Activated CD8-positive, alpha-beta T cell treated with anti-CD3 and anti-CD28 coated beads for 36 hours (primary cell): ENCODE results near the gene DDX51. TPM values are rescaled to one million over a fixed set of nuclear protein-coding genes. Genes with fewer than 3 reads are reported as not detected.

Source experiments
- ATAC-seq: fragments of 200-7000 bp; cut with Tn5 transposase; one replicate; pipeline ENCODE4 v1.10.0; 2021; ENCODE audit warnings: mild to moderate bottlenecking, moderate library complexity
- CTCF ChIA-PET: fragments of 350-600 bp; sonication (Branson Sonifier 250); formaldehyde crosslinking; loops from one replicate; lab custom pipeline; 2021; ENCODE audit warnings: antibody characterized with exemption; lab: Charles Lee
- POLR2A ChIA-PET: fragments of 350-600 bp; sonication (Branson Sonifier 250); formaldehyde crosslinking; loops from one replicate; lab custom pipeline; 2021; ENCODE audit warnings: antibody characterized with exemption; lab: Charles Lee
- DNase-seq: peaks from one replicate; pipeline ENCODE4 v3.0.0-alpha.2; 2020
- H3K27ac Mint-ChIP-seq: one replicate; pipeline ENCODE4 v1.8.0; 2021; ENCODE audit warnings: mild to moderate bottlenecking, mixed read lengths
- H3K27me3 Mint-ChIP-seq: one replicate; pipeline ENCODE4 v1.8.0; 2021; ENCODE audit warnings: mixed read lengths
- H3K36me3 Mint-ChIP-seq: one replicate; pipeline ENCODE4 v1.8.0; 2021; ENCODE audit warnings: low read depth, mixed read lengths
- H3K4me1 Mint-ChIP-seq: one replicate; pipeline ENCODE4 v1.8.0; 2021; ENCODE audit warnings: low read depth, mixed read lengths
- H3K4me3 Mint-ChIP-seq: one replicate; pipeline ENCODE4 v1.8.0; 2021; ENCODE audit warnings: mild to moderate bottlenecking, moderate library complexity, mixed read lengths
- H3K9me3 Mint-ChIP-seq: one replicate; pipeline ENCODE4 v1.8.0; 2021; ENCODE audit warnings: mixed read lengths
- CTCF ChIP-seq: fragments of 200-600 bp; IDR thresholded peaks from one replicate; pipeline ENCODE4 v1.8.0; 2022; ENCODE audit warnings: antibody characterized with exemption, mild to moderate bottlenecking
- intact Hi-C: fragments of 100-400 bp; cut with micrococcal nuclease; formaldehyde crosslinking; loops from one replicate; pipeline ENCODE4 v1.10.0; 2022
- total RNA-seq, 2 experiments: library from RNA; stranded (reverse); gene quantifications; one replicate each; pipeline ENCODE4 v1.2.3, GENCODE V29; 2021

Gene DDX51
- total RNA-seq, 2 experiments from 2014 or later: 24.1 to 25.5 TPM

DNA sequence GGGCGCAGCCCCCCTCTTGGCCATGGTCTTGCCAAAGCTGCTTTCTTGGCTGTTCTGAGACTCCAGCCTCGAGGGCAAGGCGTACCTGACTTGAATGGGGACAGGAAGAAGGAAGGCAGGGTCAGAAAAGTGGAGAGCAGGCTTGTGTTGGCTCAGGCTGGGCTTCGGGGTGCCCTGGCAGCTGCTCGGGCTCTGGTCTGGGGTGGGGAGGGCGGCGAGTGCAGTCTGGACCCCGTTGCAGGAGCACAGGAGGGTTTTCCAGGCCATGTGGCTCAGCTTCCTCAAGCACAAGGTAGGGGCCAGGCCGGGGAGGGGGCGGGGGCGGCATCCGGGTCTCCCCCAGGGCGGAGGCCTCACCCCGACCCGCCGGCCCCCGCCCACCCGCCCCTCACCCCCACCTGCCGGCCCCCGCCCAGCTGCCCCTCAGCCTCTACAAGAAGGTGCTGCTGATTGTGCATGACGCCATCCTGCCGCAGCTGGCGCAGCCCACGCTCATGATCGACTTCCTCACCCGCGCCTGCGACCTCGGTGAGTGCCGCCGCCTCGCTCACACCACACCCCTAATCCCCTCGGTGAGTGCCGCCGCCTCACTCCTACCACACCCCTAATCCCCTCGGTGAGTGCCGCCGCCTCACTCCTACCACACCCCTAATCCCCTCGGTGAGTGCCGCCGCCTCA, 4.4 kb upstream of the DDX51 start:
- POLR2A ChIA-PET: interaction anchor here (0.6 to 0.8 kb wide), 2 partner anchors 9 to 37 kb away, joined by 3 read pairs; no protein-coding TSS in a partner anchor
- Mint-ChIP-seq H3K36me3 (peaks cover 4% of the 10 kb centered on the region), H3K4me1 (peaks cover 21% of the 10 kb centered on the region), H3K27me3 (no peaks in the 10 kb centered on the region), H3K9me3 (no peaks in the 10 kb centered on the region), H3K27ac (no peak overlapping the region), H3K4me3 (no peak overlapping the region)
- no peak for ATAC-seq
- no peak for TF ChIP-seq CTCF
- CTCF ChIA-PET: no interaction called here
- no peak for DNase-seq
- intact Hi-C loops: no loop called here

DNA sequence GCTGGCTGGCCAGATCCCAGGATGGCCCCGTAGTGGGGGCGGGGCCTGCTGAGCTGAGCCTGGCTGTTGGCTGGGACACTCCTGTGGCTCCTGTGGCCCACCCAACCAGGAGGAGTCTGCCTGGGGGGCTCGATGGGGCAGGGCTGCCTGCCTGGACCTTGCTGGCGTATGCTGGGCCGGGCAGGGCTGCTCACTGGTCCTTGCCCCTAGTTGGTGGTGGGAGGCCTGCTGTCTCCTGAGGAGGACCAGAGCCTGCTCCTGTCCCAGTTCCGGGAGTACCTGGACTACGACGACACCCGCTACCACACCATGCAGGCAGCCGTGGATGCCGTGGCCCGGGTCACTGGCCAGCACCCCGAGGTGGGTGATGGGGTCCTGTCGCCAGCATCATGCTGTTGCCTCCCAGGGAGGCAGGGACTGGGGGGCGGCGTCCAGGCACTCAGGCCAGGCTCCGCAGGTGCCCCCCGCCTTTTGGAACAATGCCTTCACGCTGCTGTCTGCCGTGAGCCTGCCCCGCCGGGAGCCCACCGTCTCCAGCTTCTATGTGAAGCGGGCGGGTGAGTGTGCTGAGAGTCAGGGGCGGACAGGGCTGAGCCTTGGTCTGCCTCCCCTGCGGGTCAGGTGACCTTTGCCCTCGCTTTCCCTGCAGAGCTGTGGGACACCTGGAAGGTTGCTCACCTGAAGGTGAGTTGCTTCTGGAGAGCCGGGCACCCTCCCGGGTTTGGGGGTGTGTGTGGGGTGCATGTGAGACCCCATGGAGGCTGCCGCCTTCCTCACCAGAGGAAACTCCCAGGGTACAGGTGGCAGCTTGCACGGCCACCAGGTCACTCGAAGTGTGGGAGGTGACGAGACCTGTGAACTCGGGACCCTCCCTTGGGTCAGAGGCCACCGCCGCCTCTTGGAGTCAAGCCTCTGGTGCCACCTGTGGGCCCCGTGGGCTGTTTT, 3.6 kb upstream of the DDX51 start:
- no peak for DNase-seq
- no peak overlapping the region for H3K27ac Mint-ChIP-seq
- intact Hi-C loops: no loop called here

GRCh38 chr12:132146772-132147422, 2.8 kb upstream of the DDX51 start:
- peaks cover 9% of the 10 kb centered on the region for H3K36me3 Mint-ChIP-seq
- H3K4me3 Mint-ChIP-seq: peak overlapping the region; percentile 32
- CTCF ChIA-PET: interaction anchor here (1.0 to 1.2 kb wide), 2 partner anchors 267 to 268 kb away, joined by 3 to 4 read pairs; no protein-coding TSS in a partner anchor
- no peak for DNase-seq
- peaks cover 25% of the 10 kb centered on the region for H3K4me1 Mint-ChIP-seq
- H3K9me3 Mint-ChIP-seq: no peaks in the 10 kb centered on the region
- intact Hi-C loops: no loop called here
- ATAC-seq: no peak
- H3K27me3 Mint-ChIP-seq: no peaks in the 10 kb centered on the region
- H3K27ac Mint-ChIP-seq: no peak overlapping the region
- POLR2A ChIA-PET: interaction anchor here (0.8 to 0.9 kb wide), 2 partner anchors 16 to 20 kb away, joined by 3 read pairs; no protein-coding TSS in a partner anchor
- no peak for TF ChIP-seq CTCF

More for the DNA sequence above, 3.6 kb upstream of the DDX51 start:
- H3K4me3 Mint-ChIP-seq: no peak overlapping the region
- no peak for TF ChIP-seq CTCF
- no peak for ATAC-seq
- peaks cover 7% of the 10 kb centered on the region for H3K36me3 Mint-ChIP-seq
- CTCF ChIA-PET: no interaction called here
- no peaks in the 10 kb centered on the region for H3K9me3 Mint-ChIP-seq
- no peaks in the 10 kb centered on the region for H3K27me3 Mint-ChIP-seq
- H3K4me1 Mint-ChIP-seq: peaks cover 24% of the 10 kb centered on the region
- POLR2A ChIA-PET: interaction anchor here (0.6 to 0.9 kb wide), 3 partner anchors 8 to 38 kb away, joined by 3 read pairs; no protein-coding TSS in a partner anchor

GRCh38 chr12:132146098-132146497, 2.0 kb upstream of the DDX51 start:
- ATAC-seq: no peak
- Mint-ChIP-seq H3K4me3 (peak overlapping the region; percentile 90), H3K36me3 (peaks cover 10% of the 10 kb centered on the region), H3K9me3 (no peaks in the 10 kb centered on the region), H3K27ac (no peak overlapping the region), H3K27me3 (no peaks in the 10 kb centered on the region), H3K4me1 (peaks cover 25% of the 10 kb centered on the region)
- POLR2A ChIA-PET: interaction anchor here (0.8 to 1.4 kb wide), 4 partner anchors 10 to 43 kb away, joined by 3 to 8 read pairs (median 4); no protein-coding TSS in a partner anchor
- TF ChIP-seq CTCF: no peak
- no peak for DNase-seq
- CTCF ChIA-PET: interaction anchor here (1.0 to 1.3 kb wide), 3 partner anchors 73 to 269 kb away, joined by 3 to 4 read pairs (median 3); no protein-coding TSS in a partner anchor
- intact Hi-C loops: no loop called here
